ENCODE data around the gene LSMEM2. TPM values are rescaled to one million over a fixed set of nuclear protein-coding genes. Genes with fewer than 3 reads are reported as not detected.
"Not testable (repeated sequence)": the region's sequence is repeated elsewhere in the genome, so short reads cannot be mapped to it uniquely, and the experiment has no call there.

Gene LSMEM2
- total RNA-seq, 1 donor from 2014 or later: not detected

DNA sequence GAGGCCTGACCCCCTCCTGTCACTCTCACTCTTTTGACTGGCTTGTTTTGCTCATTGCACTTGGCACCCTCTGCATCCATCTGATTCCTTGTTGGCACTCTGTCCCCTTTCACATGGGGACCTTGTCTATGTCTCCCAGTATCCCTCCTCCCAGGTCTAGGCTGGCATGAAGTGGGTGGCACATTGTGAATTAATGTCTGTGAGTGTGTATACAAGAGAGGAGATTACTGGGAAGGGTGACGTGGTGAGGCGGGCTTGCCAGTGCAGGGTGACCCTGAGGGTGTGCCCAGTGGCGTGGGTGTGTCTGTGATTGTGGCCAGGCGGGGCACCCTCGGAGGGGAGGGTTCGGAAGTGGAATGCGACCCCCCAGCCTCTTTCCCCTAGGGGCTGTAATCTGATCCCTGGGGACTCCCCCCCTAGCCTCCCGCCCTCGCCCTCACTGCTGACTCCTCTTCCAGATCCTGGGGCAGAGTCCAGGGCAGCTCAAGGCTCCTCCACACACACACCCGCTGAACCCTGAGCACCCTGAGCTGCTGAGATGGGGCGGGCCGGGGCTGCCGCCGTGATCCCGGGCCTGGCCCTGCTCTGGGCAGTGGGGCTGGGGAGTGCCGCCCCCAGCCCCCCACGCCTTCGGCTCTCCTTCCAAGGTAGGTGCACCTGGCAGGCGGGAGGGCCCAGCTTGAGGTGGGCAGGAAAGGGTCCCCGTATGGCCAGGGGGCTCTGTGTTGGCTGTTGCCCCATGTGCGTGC lies 10.0 kb upstream of the LSMEM2 start, which contains the start of gene SEMA3B:
Gene SEMA3B (plus strand): TSS at position 445 of the 749 bp plus-strand sequence. CDS start 94 bp downstream, at position 539.
- TF ChIP-seq CTCF (IDR thresholded peaks at IDR 0.05; ENCODE audit: insufficient read depth, low read length, poor library complexity, severe bottlenecking): no peak
- H3K4me3 ChIP-seq (ENCODE audit: low read depth, low read length): peak within 1 kb of the TSS; percentile 15
- DNase-seq (ENCODE audit: low read depth): peak; percentile 41

DNA sequence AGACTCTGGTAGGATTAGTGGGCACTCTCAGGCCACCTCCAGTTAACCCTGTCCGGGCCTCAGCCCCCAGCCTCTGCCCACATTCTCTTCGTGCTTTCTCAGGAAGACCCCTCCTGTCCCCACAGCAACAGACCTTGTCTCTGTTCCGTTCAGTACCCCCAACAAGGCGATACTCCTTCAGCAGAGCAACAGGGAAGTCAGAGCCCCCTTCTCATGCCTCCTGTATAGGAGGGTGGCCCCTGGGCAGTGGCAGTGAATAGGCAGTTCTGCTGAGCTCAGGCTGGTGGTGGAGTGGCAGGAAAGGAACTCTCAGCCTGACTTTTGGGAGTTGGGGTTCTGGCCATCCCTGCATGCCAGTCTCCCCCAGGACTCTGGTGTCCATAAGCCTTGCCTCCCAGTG lies 9.4 kb upstream of the LSMEM2 start:
- Histone ChIP-seq H3K36me3 (ENCODE audit: control insufficient read depth, insufficient read depth, low read length) (no peaks in the 10 kb centered on the region), H3K27me3 (ENCODE audit: control insufficient read depth, insufficient read depth, low read length) (peaks cover 11% of the 10 kb centered on the region), H3K4me3 (ENCODE audit: low read depth, low read length) (peak overlapping the region; percentile 15)
- DNase-seq (ENCODE audit: low read depth): no peak
- TF ChIP-seq CTCF (IDR thresholded peaks at IDR 0.05; ENCODE audit: insufficient read depth, low read length, poor library complexity, severe bottlenecking): no peak

More for the DNA sequence above, 10.0 kb upstream of the LSMEM2 start, which contains the start of gene SEMA3B:
- H3K27me3 ChIP-seq (ENCODE audit: control insufficient read depth, insufficient read depth, low read length): peaks cover 9% of the 10 kb centered on the region
- H3K36me3 ChIP-seq (ENCODE audit: control insufficient read depth, insufficient read depth, low read length): no peaks in the 10 kb centered on the region

- no peak overlapping the region for H3K4me3 ChIP-seq (ENCODE audit: low read depth, low read length)
- TF ChIP-seq CTCF (IDR thresholded peaks at IDR 0.05; ENCODE audit: insufficient read depth, low read length, poor library complexity, severe bottlenecking): no peak
- no peak for DNase-seq (ENCODE audit: low read depth)
Observed at GRCh38 chr3:50269977-50270413, 8.9 kb upstream of the LSMEM2 start.

GRCh38 chr3:50270422-50271224 lies 8.3 kb upstream of the LSMEM2 start:
- Histone ChIP-seq H3K4me3 (ENCODE audit: low read depth, low read length) (no peak overlapping the region), H3K27me3 (ENCODE audit: control insufficient read depth, insufficient read depth, low read length) (peaks cover 22% of the 10 kb centered on the region), H3K36me3 (ENCODE audit: control insufficient read depth, insufficient read depth, low read length) (no peaks in the 10 kb centered on the region)
- no peak for TF ChIP-seq CTCF (IDR thresholded peaks at IDR 0.05; ENCODE audit: insufficient read depth, low read length, poor library complexity, severe bottlenecking)
- DNase-seq (ENCODE audit: low read depth): no peak

More at GRCh38 chr3:50269977-50270413, 8.9 kb upstream of the LSMEM2 start:
- H3K36me3 ChIP-seq (ENCODE audit: control insufficient read depth, insufficient read depth, low read length): no peaks in the 10 kb centered on the region
- peaks cover 16% of the 10 kb centered on the region for H3K27me3 ChIP-seq (ENCODE audit: control insufficient read depth, insufficient read depth, low read length)

GRCh38 chr3:50271314-50271936 lies 7.5 kb upstream of the LSMEM2 start:
- Histone ChIP-seq H3K4me3 (ENCODE audit: low read depth, low read length) (no peak overlapping the region), H3K36me3 (ENCODE audit: control insufficient read depth, insufficient read depth, low read length) (no peaks in the 10 kb centered on the region), H3K27me3 (ENCODE audit: control insufficient read depth, insufficient read depth, low read length) (peaks cover 30% of the 10 kb centered on the region)
- no peak for DNase-seq (ENCODE audit: low read depth)
- no peak for TF ChIP-seq CTCF (IDR thresholded peaks at IDR 0.05; ENCODE audit: insufficient read depth, low read length, poor library complexity, severe bottlenecking)

- H3K36me3 ChIP-seq (ENCODE audit: control insufficient read depth, insufficient read depth, low read length): not testable (repeated sequence)
Observed at GRCh38 chr3:50272538-50272910, 6.4 kb upstream of the LSMEM2 start.

More at GRCh38 chr3:50272538-50272910, 6.4 kb upstream of the LSMEM2 start:
- H3K4me3 ChIP-seq (ENCODE audit: low read depth, low read length); DNase-seq (ENCODE audit: low read depth): not testable (repeated sequence)
- H3K27me3 ChIP-seq (ENCODE audit: control insufficient read depth, insufficient read depth, low read length): peaks cover 35% of the 10 kb centered on the region
